GM12878 (cell line): ENCODE measurements around the gene PRR15. TPM values are rescaled to one million over a fixed set of nuclear protein-coding genes. Genes with fewer than 3 reads are reported as not detected.

Source experiments
- ATAC-seq: fragments of 200-7000 bp; cut with Tn5 transposase; 3 replicates; pipeline ENCODE4 v1.9.1; 2020; ENCODE audit warnings: mild to moderate bottlenecking, moderate library complexity
- BruUV-seq: library from RNA; stranded (reverse); fragments of 400-500 nt; replicated peaks from 2 replicates; lab custom pipeline; 2021; lab: Mats Ljungman, UMichigan
- CTCF ChIA-PET: fragments of 300-600 bp; sonication (Branson Sonifier 250); formaldehyde crosslinking; extraction: SDS; loops from one replicate; lab custom pipeline; 2021; ENCODE audit warnings: inconsistent platforms; lab: Yijun Ruan, JAX
- POLR2A ChIA-PET: fragments of 350-600 bp; formaldehyde crosslinking; extraction: SDS; loops from one replicate; lab custom pipeline; 2021; ENCODE audit warnings: inconsistent platforms; lab: Charles Lee
- RAD21 ChIA-PET: fragments of 300-600 bp; sonication (Branson Sonifier 250); formaldehyde crosslinking; loops from one replicate; lab custom pipeline; 2023; ENCODE audit warnings: antibody characterized with exemption; ENCODE audit not compliant: unreplicated experiment; lab: Charles Lee
- SMC1A ChIA-PET: fragments of 300-600 bp; sonication (Branson Sonifier 250); formaldehyde crosslinking; loops from one replicate; lab custom pipeline; 2023; ENCODE audit not compliant: unreplicated experiment, uncharacterized antibody; lab: Charles Lee
- DNase-seq: peaks from one replicate; pipeline ENCODE4 v3.0.0-alpha.2; 2011; ENCODE audit warnings: low read depth, low spot score
- FAIRE-seq: peaks from 3 replicates; lab custom pipeline; 2011; peaks lifted over from hg19 to GRCh38; lab: Jason Lieb, UNC
- H2AFZ ChIP-seq: 2 replicates; pipeline ENCODE4 v1.6.0; 2011; ENCODE audit warnings: low read depth, low read length, control low read depth; ENCODE audit not compliant: control insufficient read depth
- H3K27ac ChIP-seq: 2 replicates; pipeline ENCODE4 v1.5.1; 2011; ENCODE audit warnings: control low read depth; ENCODE audit not compliant: control insufficient read depth, insufficient read depth
- H3K27me3 ChIP-seq, 2 experiments: replicated peaks in 1 of 2; 2 replicates each; pipeline versions ENCODE4 v1.6.0 to v1.6.1; 2011; ENCODE audit warnings: low read length in 1 of 2; ENCODE audit not compliant: control insufficient read depth in 2 of 2, insufficient read depth in 2 of 2
- H3K36me3 ChIP-seq, 2 experiments: 2 replicates each; pipeline ENCODE4 v1.5.1; 2011; ENCODE audit warnings: low read length in 1 of 2; ENCODE audit not compliant: control insufficient read depth in 2 of 2, insufficient read depth in 2 of 2
- H3K4me1 ChIP-seq: 2 replicates; pipeline ENCODE4 v1.6.1; 2011; ENCODE audit warnings: mild to moderate bottlenecking, low read length, moderate library complexity, mixed read lengths; ENCODE audit not compliant: control insufficient read depth, insufficient read depth
- H3K4me2 ChIP-seq: 2 replicates; pipeline ENCODE4 v1.6.0; 2011; ENCODE audit warnings: control low read depth; ENCODE audit not compliant: control insufficient read depth, insufficient read depth
- H3K4me3 ChIP-seq: fragments of 200-600 bp; sonication (generic); 2 replicates; pipeline ENCODE4 v1.5.1; 2016
- H3K79me2 ChIP-seq: 2 replicates; pipeline ENCODE4 v1.6.0; 2011; ENCODE audit warnings: low read length; ENCODE audit not compliant: control insufficient read depth, insufficient read depth
- H3K9ac ChIP-seq: 2 replicates; pipeline ENCODE4 v1.8.0; 2011; ENCODE audit warnings: low read length, control low read depth, mixed read lengths; ENCODE audit not compliant: control insufficient read depth, insufficient read depth
- H3K9me3 ChIP-seq: replicated peaks from 3 replicates; pipeline ENCODE4 v1.5.1; 2011; ENCODE audit warnings: mild to moderate bottlenecking, low read length; ENCODE audit not compliant: control insufficient read depth, insufficient read depth
- H4K20me1 ChIP-seq: 2 replicates; pipeline ENCODE4 v1.6.0; 2011; ENCODE audit not compliant: control insufficient read depth, insufficient read depth
- HDAC2 ChIP-seq: fragments of 200-600 bp; sonication (generic); IDR thresholded peaks from 2 replicates; pipeline ENCODE4 v1.6.1; 2017
- NBN ChIP-seq: fragments of 450-650 bp; IDR thresholded peaks from 2 replicates; pipeline ENCODE4 v1.6.1; 2016
- NR2C1 ChIP-seq: fragments of 450-650 bp; IDR thresholded peaks from 2 replicates; pipeline ENCODE4 v1.6.1; 2017; ENCODE audit warnings: antibody characterized with exemption, mild to moderate bottlenecking, moderate library complexity
- NR2C2 ChIP-seq: IDR thresholded peaks from 2 replicates; pipeline ENCODE4 v1.6.1; 2011; ENCODE audit warnings: borderline replicate concordance, low read depth; ENCODE audit not compliant: control insufficient read depth, insufficient read length
- POLR2AphosphoS5 ChIP-seq: IDR thresholded peaks from 2 replicates; pipeline ENCODE4 v1.6.1; 2011; ENCODE audit warnings: mild to moderate bottlenecking, low read length, inconsistent platforms
- SMC3 ChIP-seq: IDR thresholded peaks from 2 replicates; pipeline ENCODE4 v1.6.1; 2011; ENCODE audit warnings: low read length, improper control_type of control experiment, borderline replicate concordance
- ZBTB33 ChIP-seq: fragments of 450-650 bp; IDR thresholded peaks from 2 replicates; pipeline ENCODE4 v1.6.1; 2017; ENCODE audit warnings: mild to moderate bottlenecking
- ZSCAN29 ChIP-seq: fragments of 450-650 bp; IDR thresholded peaks from 2 replicates; pipeline ENCODE4 v1.6.1; 2017; ENCODE audit warnings: mild to moderate bottlenecking, moderate library complexity
- WGBS: methylation state at CpG from one replicate; pipeline ENCODE4 v1.1.6; 2016; ENCODE audit warnings: low lambda C conversion rate; ENCODE audit not compliant: insufficient replicate concordance, insufficient coverage; ENCODE audit errors: missing lambda C conversion rate; 5-methylcytosine and 5-hydroxymethylcytosine counted together
- in situ Hi-C: fragments of 300-500 bp; cut with MboI; formaldehyde crosslinking; loops from 9 replicates; pipeline ENCODE4 v1.14.3; 2018; ENCODE audit warnings: mixed read lengths
- intact Hi-C: fragments of 100-400 bp; cut with micrococcal nuclease; formaldehyde crosslinking; loops from one replicate; pipeline ENCODE4 v1.14.2; 2022; ENCODE audit not compliant: unreplicated experiment
- polyA plus RNA-seq, 11 experiments: library from polyadenylated mRNA; depleted of rRNA in 4 of 11; unstranded in 6 of 11; stranded (reverse) in 5 of 11; fragments of >200 nt; fragmentation: Nextera tagmentation in 4 of 11; fragmentation: Illumina TruSeq in 1 of 11; extraction: Ambion mirVana in 4 of 11; extraction: Trizol in 1 of 11; gene quantifications; 1 replicate in 1 of 11; 2 replicates in 10 of 11; pipeline versions ENCODE4 v1.2.1 to v1.2.3, GENCODE V29; 2011 to 2016; ENCODE audit warnings: inconsistent platforms in 2 of 11, missing spikeins in 2 of 11, low read depth in 1 of 11
- total RNA-seq, 4 experiments: library from RNA; depleted of rRNA in 3 of 4; stranded (reverse); fragments of >200 nt in 3 of 4; fragmentation: Illumina TruSeq in 1 of 4; extraction: Trizol in 1 of 4; gene quantifications; 2 replicates each; pipeline versions ENCODE4 v1.2.1 to v1.2.3, GENCODE V29; 2013 to 2021
- TF ChIP-seq, protein P1 (sequence below): IDR thresholded peaks from 2 replicates; pipeline ENCODE4 v1.6.1; 2012; ENCODE audit warnings: low read depth, low read length, improper control_type of control experiment
- TF ChIP-seq, protein P2 (sequence below): fragments of 450-650 bp; IDR thresholded peaks from 2 replicates; pipeline ENCODE4 v1.6.1; 2017; ENCODE audit warnings: mild to moderate bottlenecking, low read depth, inconsistent platforms; ENCODE audit not compliant: poor library complexity, severe bottlenecking
- TF ChIP-seq, protein P3 (sequence below): IDR thresholded peaks from 2 replicates; pipeline ENCODE4 v1.6.1; 2012; ENCODE audit warnings: low read depth, low read length, improper control_type of control experiment

PRR15 gene
- total and polyA plus RNA-seq, 10 of the 15 experiments (the other 5 are each of a cell fraction or from before 2014, with no cell fraction given): not detected

DNA sequence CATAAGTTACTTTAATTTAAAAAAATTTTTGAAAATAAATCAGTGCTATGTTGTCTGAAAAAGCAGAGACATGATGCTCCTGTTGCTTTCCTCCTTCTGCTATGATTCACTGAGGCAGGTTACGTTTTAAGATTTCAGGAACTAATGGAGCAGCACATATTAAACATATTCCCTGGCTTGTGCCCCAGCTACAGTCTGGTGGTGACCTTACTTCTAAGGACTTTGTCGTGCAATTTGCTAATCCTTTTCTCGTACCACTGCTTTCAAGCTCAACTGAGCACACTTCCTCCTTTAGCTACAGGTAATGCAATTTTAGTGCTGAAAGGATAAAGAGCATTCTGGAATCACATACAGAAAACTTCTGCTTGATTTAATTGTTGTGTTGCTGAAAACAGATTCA is 16.2 kb upstream of the PRR15 start:
- ChIA-PET POLR2A (no interaction called here), RAD21 (no interaction called here), CTCF (interaction anchor here (0.6 kb wide), 1 partner anchor 1404 kb away, joined by 3 read pairs; no protein-coding TSS in a partner anchor), SMC1A (interaction anchor here (1.4 kb wide), 1 partner anchor 14 kb away, joined by 3 read pairs; no protein-coding TSS in a partner anchor)
- intact Hi-C loops (no loop called here), in situ Hi-C loops (no loop called here)
- Histone ChIP-seq H3K9me3 (no peaks in the 10 kb centered on the region), H3K27ac (no peak overlapping the region), H3K4me1 (no peaks in the 10 kb centered on the region), H2AFZ (no peak overlapping the region), H3K4me2 (no peak overlapping the region), H3K36me3 (no peaks in the 10 kb centered on the region), H3K9ac (no peak overlapping the region), H3K79me2 (no peaks in the 10 kb centered on the region), H3K4me3 (no peak overlapping the region), H3K27me3 (peaks cover 0 to 1% of the 10 kb centered on the region in 2 experiments; a peak in 1 of 4 replicates), H4K20me1 (no peaks in the 10 kb centered on the region)
- FAIRE-seq (peak; percentile 7), DNase-seq (no peak), ATAC-seq (no peak)
- no TSS peak for BruUV-seq
- TF ChIP-seq POLR2AphosphoS5 (no peak), ZBTB33 (no peak), NBN (no peak), ZSCAN29 (no peak), HDAC2 (no peak), SMC3 (no peak), NR2C1 (no peak), NR2C2 (no peak)
- TF ChIP-seq, protein P1, sequence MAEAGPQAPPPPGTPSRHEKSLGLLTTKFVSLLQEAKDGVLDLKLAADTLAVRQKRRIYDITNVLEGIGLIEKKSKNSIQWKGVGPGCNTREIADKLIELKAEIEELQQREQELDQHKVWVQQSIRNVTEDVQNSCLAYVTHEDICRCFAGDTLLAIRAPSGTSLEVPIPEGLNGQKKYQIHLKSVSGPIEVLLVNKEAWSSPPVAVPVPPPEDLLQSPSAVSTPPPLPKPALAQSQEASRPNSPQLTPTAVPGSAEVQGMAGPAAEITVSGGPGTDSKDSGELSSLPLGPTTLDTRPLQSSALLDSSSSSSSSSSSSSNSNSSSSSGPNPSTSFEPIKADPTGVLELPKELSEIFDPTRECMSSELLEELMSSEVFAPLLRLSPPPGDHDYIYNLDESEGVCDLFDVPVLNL: no peak
- TF ChIP-seq, protein P2, sequence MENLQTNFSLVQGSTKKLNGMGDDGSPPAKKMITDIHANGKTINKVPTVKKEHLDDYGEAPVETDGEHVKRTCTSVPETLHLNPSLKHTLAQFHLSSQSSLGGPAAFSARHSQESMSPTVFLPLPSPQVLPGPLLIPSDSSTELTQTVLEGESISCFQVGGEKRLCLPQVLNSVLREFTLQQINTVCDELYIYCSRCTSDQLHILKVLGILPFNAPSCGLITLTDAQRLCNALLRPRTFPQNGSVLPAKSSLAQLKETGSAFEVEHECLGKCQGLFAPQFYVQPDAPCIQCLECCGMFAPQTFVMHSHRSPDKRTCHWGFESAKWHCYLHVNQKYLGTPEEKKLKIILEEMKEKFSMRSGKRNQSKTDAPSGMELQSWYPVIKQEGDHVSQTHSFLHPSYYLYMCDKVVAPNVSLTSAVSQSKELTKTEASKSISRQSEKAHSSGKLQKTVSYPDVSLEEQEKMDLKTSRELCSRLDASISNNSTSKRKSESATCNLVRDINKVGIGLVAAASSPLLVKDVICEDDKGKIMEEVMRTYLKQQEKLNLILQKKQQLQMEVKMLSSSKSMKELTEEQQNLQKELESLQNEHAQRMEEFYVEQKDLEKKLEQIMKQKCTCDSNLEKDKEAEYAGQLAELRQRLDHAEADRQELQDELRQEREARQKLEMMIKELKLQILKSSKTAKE: no peak
- TF ChIP-seq, protein P3, sequence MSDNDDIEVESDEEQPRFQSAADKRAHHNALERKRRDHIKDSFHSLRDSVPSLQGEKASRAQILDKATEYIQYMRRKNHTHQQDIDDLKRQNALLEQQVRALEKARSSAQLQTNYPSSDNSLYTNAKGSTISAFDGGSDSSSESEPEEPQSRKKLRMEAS: no peak
- 0% methylated on average over 3 of the region's 3 CpGs for WGBS
